GM18507 (cell line): Measurements from ENCODE around the gene BMPR1A.
"Not testable (repeated sequence)": the region's sequence is repeated elsewhere in the genome, so short reads cannot be mapped to it uniquely, and the experiment has no call there.

Experiments
- DNase-seq: peaks from one replicate; pipeline ENCODE4 v3.0.0; 2011; ENCODE audit warnings: low read depth; ENCODE audit not compliant: insufficient read length; ENCODE audit errors: extremely low spot score
- FAIRE-seq: peaks from 2 replicates; lab custom pipeline; 2011; peaks lifted over from hg19 to GRCh38; lab: Jason Lieb, UNC

Gene BMPR1A

DNA sequence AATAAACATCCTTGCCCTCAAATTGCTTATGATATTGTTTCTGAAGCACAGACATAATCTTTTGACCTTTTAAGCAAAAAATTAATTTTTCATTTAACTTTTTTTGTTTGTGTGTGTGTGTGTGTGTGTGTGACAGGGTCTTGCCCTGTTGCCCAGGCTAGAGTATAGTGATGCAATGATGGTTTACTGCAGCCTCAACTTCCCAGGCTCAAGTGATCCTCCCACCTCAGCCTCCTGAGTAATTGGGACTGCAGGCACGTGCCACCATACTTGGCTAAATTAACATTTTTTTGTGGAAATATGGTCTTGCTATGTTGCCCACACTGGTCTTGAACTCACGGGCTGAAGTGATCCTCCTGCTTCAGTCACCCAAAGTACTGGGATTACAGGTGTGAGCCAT lies 68.9 kb downstream of the BMPR1A start:
- DNase-seq (no peak), FAIRE-seq (no peak)

DNA sequence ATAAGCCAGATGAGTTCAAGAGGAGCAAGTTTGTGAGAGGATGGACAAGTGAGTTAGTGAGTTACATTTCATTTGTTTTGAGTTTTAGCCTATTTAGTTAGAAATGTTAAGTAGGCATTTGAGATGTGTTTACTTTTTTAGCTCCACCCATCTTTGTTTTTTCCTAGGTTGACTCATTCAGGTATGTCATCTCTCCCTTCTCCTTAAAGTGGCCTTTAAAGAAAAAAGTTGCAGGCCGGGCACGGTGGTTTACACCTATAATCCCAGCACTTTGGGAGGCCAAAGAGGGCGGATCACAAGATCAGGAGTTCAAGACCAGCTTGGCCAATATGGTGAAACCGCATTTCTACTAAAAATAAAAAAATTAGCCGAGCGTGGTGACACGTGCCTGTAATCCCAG lies 71.2 kb downstream of the BMPR1A start:
- DNase-seq (no peak), FAIRE-seq (no peak)

DNA sequence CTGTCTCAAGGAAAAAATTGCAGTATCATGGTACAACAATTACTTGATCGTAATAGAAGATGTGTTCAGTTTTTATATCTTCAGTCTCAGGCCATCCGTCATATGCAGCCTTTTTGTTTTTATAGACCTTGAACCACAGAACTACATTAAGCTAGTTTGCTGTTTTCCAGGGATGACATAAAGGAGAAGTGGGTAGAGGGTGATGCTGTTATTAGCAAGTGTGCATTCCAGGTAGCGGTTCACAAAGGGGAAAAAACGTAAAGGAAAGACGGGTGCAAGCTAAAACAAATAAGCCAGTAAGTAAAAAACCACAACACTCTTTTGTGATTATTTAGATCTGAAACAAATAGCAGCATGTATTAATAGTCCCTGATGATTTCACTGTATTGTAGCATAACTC lies 71.7 kb downstream of the BMPR1A start:
- no peak for FAIRE-seq

DNA sequence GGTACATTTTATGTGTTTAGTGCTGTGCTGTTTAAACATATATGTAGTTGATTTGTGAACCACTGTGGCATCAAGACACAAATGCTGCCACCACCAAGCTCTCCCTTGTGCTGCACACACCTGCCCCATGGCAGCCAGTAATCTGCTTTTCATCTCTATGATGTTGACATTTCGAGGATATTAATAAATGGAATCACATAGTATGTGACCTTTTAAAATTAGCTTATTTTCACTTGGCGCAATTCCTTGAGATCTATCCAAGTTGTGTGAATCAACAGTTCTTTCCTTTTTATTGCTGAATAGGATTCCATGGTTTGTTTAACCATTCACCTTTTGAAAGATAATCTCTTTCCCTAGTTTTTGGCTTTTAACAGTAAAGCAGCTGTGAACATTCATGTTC lies 73.1 kb downstream of the BMPR1A start:
- no peak for DNase-seq
- no peak for FAIRE-seq

More for the DNA sequence above, 71.7 kb downstream of the BMPR1A start:
- no peak for DNase-seq

DNA sequence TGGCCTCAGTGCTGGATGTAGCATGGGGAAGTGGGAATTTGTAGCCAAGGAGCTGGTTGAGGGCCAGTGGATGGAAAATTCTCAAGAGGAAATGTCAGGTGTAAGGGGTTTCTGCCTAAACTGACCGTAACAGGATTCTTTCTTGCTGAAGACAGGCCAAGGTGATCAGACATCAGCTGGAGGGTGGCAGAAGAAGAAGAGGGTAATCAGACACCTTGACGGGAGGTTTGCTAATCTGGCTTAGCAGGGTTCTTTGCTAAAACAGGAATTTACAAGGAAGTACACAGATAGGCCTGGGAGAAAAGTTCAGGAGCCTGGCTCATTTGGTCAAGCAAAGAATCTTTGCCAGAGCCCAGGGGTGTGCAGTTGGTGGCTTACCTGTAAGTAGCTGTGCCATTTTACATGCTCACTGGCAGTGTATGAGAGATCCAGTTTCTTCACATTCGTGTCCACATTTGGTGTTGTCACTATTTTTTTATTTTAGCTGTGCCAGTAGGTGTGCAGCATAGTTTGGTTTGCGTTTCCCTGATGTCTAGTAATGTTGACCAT lies 73.7 kb downstream of the BMPR1A start:
- DNase-seq (no peak), FAIRE-seq (no peak)

DNA sequence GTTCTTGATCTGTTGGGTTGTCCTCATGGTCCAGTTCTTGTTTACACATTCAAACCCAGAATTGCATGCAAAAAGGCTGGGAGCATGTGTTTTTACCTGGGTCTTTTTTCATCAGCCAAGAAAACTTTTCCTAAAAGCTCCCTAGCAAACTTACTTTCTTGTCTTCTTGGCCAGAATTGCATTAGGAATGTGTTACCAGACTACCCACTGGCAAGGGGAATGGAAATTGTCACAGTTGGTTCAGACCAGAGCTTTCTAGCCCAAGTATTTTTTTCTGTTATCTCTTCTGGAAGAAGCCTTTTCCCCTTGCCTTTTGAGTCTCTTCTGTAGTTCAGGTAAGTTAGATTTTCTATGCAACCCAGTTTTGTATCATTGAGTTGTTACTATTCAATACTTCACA lies 77.5 kb downstream of the BMPR1A start:
- no peak for FAIRE-seq

DNA sequence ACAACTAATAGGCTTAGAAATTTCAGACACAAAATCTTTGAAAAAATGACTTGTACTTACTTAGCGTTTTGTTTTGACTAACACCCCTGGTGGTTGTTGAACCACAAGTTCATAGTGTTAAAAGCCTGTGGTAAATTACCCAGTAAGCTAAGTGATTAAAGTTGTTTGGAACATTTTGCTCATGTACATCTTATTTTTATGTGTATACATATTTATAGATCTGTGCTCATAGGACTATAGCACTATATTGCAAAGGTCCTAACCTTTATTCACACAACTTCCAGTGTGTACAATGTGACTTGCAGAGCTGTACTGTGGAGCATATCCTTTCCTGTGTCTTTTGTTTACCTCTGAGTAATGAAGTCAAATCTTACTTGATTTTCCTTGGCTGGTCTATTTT lies 79.6 kb downstream of the BMPR1A start:
- no peak for FAIRE-seq
- DNase-seq, result no peak

More for the DNA sequence above, 77.5 kb downstream of the BMPR1A start:
- no peak for DNase-seq

DNA sequence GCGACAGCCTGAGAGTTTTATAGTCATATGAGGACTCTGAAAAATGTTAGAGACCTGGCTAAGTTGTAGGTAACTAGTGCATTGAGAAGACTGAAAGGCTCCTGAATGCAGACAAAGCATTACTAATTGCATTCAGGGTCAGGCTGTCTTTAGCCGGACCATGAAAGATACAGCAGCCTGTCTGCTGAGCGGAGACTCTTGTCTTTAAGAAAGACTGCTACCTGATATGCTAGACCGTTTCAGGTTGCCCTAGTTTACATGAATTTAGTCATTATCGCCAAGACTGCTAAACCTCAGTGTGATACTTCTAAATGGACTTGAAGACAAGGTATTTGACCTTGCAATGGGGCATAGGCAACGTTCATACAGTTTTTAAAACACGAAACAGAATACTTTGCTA lies 81.2 kb downstream of the BMPR1A start:
- no peak for FAIRE-seq
- no peak for DNase-seq

DNA sequence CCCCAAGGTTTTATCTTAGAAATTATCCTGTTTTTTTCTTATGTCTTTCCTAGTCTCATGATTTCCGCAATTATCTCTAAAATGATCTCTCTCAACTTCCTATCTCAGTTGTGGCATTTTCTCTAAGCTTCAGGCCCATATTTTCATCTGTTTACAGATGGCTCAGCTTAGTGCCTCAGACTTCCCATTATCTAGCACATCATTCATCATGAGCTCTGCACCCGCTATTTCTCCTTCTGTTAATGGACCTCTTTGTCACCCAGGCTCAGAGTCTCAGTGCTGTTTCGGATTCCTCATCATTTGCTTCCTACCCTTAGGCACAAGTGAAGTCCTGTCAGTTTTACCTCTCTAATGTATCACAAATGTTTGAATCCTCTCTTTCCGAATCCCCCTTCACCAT lies 84.1 kb downstream of the BMPR1A start:
- no peak for FAIRE-seq
- no peak for DNase-seq

DNA sequence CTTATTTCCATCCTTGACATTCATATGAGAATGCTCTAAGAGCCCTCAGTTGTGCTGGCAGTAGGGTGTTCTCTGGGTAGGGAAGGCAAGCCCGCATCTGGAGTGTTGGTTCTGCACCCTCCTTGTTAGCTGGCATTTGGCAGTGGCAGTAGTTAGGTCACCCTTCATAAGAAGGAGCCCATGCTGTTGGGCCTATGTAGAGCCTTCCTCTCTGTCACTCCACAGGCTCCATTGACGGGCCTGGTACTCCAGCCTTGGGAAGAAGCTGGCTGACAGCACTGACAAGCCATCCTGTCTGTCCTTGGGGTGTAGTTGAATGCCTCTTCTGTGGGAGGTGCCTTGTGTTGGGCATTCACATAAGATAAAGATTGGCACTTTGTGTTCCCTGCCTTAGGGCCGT lies 89.7 kb downstream of the BMPR1A start:
- FAIRE-seq (no peak), DNase-seq (no peak)

DNA sequence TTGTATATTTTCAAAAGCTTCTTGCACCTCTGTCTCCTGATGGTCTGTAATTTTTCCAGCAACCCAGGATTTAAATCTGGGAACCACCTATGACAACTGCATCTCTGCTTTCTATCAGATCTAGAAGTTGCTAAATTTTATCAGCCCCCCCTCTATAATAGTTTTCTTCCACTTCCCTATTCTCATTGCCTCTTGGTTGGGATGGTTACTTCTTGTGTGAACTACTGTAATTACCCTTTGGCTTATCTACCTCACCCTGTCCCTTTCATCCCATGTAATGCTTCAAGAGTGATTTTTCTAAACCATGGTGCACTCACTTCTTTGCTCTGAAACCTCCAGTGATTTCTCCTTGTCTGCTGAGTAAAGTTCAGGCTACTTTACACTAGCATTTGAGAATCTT lies 92.3 kb downstream of the BMPR1A start:
- no peak for FAIRE-seq
- no peak for DNase-seq

DNA sequence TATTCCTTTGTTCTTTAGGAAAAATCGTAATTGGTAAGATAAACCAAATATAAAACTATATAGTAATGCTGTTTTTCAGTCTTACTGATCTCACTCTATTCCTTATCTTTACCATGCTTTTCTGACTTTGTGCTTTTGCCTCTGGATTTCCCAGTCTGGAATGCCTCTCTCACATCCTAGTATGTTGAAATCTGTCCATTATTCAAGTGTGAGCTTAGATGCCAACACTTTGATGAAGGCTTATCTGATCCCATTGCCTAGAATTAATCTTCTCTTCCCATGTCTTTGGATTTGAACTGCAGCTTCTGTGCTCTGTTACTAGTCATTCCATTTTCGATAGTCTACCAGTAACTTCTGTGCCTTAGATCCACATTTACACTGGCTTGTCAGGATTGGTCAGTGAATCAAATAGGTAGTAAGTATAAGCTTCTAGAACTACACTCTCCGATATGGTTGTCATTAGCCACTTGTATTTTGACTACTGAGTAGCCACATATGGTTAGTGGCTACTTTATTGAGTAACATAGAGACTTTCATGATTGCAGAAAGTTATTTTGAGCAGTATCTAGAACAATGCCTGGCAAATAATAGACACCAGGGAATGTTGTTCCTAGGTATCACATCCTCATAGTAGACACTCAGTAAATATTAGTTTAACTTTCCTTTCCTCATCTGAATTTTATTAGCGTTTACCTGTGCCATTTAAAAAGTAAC lies 92.9 kb downstream of the BMPR1A start:
- FAIRE-seq (no peak), DNase-seq (peak; percentile 3)

DNA sequence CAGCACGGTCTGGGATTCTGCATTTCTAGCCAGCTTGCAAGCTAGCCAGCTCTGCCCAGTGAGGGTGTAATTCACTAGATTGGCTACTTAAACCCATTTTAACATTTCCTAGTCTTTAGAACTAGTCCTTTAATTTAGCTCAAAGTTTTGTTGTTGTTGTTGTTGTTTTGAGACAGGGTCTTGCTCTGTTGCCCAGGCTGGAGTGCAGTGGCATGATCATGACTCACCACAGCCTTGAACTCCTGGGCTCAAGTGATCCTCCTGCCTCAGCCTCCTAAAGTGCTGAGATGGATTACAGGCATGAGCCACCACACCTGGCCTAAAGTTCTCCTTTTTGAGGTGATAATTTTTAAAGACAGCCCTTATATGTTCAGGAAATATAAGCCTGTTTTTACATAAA lies 94.1 kb downstream of the BMPR1A start:
- DNase-seq (no peak), FAIRE-seq (no peak)

DNA sequence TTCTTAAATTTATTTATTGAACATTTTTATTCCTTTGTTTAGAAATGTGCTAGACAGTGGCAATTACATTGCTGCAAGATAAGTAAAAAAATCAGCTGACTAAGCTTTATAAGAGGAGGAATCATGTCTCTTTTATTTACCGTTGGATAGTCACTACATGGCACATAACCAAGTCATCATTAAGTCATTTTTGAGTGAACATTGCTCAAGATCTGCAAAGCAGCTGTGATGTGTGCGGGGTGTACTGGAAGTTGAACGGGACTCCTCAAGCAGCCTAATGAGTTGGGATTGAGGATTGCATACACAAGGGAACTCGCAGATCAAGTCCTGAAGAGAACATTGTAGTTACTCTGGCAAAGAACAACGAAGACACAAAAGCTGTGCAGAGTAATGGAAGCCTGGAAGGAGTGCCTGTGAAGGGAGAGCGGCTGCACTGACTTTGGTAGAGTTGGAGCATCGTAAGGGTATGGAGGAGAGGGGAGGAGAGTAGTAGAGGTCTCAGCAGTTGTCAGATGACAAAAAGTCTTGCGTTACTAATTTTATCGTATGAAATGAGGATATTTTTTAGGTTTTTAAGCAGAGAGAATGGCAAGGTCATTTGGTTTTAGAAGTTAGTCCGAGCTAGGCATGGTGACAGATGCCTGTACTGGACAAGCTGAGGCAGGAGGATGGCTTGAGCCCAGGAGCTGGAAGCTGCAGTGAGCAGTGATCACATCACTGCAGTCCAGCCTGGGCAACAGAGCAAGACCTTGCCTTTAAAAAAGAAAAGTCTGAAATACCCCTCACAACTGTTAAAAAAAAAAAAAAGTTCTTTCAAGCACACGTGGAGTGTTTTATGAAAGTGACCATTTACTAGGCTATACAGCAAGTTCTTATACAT lies 95.1 kb downstream of the BMPR1A start:
- no peak for DNase-seq
- FAIRE-seq, result no peak

DNA sequence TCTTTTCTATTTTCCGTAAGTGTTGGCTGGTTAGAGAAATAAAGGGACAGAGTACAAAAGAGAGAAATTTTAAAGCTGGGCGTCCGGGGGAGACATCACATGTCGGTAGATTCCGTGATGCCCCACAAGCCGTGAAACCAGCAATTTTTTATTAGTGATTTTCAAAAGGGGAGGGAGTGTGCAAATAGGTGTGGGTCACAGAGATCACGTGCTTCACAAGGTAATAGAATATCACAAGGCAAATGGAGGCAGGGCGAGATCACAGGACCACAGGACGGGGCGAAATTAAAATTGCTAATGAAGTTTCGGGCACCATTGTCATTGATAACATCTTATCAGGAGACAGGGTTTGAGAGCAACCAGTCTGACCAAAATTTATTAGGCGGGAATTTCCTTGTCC lies 97.2 kb downstream of the BMPR1A start:
- DNase-seq, FAIRE-seq: not testable (repeated sequence)

DNA sequence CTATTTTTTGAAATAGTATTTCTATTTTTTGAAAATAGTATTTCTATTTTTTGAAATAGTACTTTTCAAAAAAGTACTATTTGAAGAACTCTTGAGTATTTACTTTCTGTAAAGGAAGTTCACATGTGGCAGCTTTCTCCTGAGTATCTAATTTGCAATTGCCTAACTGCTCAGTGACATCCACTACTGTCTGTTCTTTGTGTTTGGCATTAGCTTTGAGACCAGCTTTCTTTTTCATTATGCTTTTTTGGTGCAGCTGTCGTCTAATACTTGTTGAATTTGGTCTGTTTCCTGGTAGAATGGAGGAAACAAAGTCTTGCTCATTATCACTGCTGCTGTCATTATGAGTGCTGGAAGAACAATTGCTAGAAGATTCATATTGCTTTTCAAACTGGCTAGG lies 99.1 kb downstream of the BMPR1A start:
- FAIRE-seq (no peak), DNase-seq (no peak)

DNA sequence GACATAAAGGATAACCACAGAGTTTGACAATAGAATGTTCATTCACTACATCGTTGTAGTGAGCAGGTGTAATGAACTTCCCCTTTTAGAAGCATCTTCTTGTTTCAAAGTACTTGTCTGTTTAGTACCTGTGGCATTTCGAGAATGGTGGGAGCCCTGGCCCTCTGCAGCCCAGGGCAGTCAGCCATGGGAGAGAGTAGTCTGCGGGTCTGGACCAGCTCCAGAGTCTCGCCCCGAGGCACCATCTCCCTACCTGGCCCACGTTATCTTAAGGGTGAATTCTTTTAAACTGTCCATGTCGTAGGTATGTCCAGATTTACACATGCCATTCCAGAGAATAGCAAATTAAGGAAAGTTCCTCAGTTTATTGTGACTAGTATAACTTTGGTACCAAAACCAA lies 99.7 kb downstream of the BMPR1A start:
- DNase-seq (no peak), FAIRE-seq (no peak)

DNA sequence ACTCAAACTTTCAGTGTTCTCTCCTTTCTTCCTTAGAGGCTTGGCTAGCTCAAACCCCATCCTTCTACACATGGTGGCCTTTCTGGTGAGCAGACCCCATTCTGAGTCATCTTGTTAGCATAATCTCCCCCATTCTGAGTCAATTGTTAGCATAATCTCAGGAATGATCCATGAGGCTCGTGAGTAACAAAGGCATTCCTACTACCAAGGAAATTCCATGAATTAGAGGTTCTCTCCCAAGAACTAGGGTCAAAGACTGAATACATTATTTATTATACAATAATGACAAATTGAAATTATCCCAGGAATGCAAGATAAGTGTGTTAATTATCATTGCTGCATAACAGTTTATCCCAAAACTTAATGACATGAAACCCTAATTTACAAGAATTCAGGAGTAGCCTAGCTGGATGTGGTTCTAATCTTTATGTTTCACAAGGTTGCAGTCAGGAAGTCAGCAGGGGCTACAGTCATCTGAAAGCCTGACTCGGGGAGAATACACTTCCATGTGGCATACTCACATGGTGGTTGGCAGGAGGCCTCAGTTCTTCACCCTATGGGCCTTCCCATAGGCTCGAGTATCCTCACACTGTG lies 100.8 kb downstream of the BMPR1A start:
- FAIRE-seq (no peak), DNase-seq (no peak)

DNA sequence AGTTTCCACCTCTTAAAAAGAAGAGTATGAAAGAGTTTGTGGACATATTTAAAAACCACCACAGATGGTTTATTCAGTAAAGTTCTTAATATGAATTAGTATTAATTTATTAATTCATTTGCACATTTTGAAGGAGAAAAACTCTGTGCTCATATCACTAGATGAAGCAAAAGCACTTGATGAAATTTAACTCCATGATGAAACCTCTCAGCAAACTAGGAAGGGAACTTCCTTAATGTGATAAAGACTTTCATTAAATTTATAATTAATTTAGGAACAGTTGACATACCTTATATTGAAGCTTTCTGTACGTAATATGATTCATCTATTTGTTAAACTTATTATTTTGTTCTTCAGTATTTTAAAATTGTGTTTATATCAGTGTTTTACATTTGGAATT lies 101.6 kb downstream of the BMPR1A start:
- DNase-seq (no peak), FAIRE-seq (no peak)

DNA sequence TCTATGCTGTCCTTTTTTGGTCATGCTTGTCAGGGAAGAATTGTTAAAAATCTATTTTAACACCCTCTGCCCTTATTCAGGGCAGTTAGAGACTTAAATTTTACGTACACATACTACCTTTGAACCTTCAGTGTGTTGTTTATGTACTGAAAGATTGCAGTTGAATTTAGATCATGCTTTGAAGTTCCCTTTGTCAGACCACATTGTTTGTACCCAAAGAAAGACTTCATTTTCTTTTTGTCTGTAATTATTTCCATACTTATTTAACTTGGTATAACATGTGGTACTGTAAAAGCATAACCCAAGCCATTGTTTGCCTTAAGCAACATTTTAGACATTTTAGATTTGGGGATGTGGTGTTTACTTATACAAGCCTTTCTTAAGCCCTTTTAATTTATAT lies 104.9 kb downstream of the BMPR1A start:
- DNase-seq, result no peak
- no peak for FAIRE-seq
